NCI-H1930 (cell line): ENCODE results near the gene VEGFA.

Source experiments
- DNase-seq, 2 experiments: peaks; one replicate each; lab custom pipeline; 2025; lab: John Stamatoyannopoulos, UW

VEGFA gene

DNA sequence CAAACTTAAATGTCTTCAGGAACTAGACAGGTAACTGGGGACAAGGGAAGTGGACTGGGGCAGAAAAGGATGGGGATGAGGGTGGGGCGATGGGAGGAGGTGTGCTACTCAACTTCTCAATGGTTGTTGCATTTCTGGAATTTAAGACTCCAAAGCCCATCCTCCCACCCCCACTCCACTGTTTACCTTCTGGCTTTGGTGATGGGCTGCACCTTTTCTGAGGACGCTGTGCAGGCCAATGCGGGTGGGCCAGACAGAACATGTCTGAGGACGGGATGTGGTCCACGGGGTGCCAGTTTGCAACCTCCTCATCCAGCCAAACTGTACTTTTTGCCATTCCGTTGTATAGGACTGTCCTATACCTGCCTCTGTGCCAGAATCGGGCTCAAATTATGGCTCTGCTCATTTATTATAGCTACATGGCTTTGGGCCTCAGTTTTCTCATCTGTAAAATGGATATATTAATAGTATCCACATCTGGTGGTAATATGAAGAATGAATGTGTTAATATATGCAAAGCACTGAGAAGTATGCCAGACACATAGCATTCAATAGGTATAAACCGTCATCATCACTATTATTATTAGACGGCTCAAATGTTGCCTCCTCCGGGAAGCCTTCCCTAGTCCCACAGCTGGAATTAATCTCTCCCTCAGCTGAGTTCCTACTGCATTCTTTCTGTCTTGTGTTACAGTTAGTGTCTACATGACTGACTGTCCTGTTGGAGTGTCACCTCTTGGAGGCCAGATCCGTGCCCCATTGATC, 31.0 kb upstream of the VEGFA start:
- no peak for DNase-seq

DNA sequence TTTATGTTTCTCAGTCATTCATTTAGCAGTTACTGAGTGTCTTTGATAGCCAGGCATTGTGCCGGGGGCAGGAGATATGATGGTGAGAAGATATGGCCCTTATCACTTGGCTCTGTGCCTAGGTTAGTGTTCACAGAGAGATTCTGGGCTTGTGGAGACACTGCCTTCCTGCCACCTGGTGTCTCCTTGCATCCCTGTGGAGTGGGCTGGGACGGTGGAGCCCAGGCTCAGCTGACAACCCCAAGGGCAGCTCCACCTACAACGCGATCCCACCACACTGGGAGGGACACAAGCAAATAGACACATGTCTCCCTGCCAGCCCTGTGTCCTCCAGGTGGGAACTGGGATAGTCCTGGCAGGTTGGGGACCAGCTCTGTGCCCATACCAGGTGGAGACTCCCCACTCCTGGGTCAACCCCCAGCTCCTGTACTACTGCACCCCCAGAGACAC, 30.3 kb upstream of the VEGFA start:
- DNase-seq, result no peak

DNA sequence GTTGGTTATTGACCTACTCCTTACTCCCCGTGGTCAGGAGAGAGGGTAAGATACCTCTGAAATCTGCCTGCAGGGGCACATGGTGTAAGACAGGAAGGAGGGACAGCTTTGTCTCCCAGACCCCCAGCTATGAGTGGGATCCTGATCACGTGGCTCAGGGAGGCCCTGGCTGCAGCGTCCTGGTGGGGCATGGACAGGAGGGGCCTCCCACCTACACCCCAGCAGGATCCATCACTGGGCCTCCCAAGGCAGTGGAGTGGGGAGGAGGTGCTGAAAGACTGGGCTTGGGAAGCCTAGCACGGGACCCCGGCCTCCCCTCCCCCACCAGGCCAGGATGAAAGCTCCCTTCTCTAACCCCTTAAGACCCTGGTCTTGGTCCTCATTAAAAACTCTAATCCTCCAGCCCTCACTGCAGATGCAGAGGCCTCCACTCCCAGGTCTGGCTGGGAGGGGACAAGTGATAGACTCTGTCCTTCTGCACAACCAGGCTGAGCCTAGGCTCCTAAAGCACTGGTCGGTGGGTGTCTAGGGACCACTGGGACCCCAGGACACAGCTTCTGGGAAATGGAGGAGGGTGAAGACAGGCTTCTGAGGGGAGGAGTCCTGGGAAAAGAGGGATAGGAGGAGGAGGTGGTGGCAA, 29.6 kb upstream of the VEGFA start:
- no peak for DNase-seq

DNA sequence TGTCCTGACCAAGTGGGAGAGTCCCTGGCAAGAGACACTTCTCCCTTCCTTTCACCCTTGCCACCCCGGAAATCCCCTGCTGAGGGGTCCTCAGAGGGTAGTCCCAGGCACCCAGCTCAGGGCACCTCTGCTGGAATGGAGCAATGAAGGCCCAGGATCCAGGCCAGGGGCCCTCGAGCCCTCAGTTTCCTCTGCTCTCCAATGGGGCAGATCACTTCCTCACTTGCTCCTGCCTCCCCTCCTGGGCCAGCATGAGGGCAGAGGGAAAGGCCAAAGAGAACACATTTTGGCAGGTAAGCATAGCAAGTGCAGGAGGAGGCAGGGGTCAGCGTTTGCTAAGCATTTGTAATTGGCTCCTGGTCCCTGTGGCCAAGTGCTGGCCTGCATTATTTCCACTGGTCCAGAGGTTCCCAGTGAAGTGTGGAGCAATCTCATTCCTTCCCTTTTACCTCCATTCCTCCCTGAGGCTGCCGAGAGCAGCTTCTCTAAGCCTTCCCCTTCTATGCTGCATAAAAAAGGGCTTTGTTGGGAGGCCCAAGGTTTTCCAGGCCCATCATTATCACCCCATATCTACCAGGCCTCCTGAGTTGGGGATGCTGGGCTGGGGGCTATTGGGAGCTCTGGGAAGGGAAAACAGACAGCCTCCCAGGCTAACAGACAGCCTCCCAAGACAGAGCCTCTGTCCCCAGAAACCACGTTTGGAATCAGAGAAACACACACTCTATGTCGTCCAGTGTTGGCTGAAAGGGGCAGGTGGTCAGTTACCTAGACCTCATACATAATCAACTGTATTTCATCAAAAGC, 28.8 kb upstream of the VEGFA start:
- DNase-seq, result no peak

DNA sequence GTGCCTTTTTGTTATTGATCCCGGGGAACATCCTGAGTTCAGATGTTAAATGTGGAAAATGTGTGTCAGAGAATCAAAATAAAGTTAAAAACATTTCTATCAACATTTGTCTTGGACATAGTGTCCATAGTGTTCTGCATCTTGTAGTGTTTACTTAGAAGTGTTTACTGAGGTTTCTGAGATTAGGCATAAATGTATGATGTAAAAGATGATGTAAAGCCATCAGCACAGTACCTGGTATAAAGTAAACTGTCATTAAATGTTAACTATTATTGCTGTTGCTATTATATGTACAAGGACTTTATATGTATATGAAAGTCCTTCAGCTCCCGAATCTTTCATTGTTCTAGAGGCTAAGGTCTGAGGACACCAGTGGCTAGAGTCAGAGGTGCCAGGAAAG, 28.2 kb upstream of the VEGFA start:
- DNase-seq, result no peak

DNA sequence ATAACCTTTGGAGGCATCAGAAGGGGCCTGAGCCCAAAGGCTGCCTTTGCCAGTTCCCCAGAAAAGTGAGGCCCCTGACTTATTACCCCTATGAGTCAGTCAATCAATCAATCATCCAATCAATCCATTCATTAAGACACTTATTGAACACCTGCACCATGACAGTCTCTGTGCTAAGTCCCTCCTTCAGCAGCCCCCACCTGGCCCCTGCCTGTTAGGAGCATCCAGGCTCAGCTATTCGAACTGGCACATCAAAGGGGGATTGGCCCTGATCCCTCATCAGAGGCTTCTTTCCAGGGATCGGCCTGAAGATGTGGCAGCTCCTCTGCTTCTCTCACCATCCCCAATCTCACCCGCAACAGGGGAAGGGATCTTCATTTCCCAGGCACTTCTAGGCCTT, 27.7 kb upstream of the VEGFA start:
- DNase-seq, result no peak

DNA sequence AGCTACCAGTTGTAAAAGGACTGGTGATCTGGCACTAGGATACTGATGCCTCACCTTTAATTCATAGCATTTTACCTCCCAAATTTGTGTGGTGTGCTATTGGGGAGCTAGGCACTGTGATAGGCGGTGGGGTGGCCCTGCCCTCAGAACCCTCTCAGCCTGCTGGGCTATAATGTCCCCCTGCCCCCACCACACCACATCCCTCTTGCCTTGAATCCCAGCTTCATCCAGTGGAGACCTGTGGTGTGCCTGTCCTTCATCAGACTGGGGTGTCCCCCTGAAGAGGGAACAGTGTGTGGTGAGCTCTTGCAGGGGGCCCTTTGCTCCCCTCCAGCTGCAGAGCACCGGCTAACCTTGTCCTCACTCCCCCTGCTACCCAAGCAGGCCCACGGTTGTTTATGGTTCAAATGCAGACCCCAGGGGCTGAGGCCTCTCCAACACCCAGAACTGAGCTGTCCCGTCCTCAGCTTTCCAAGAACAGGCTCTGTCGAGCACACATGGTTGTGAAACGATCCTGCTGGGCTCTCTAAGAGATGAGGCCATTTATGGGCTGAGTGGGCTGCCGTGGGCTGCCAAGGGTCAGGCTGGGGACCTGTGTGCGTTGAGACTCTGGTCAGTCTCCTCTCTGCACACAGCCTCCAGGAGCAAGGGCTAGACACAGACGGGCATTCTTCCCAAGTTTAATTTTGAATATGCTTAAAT, 26.9 kb upstream of the VEGFA start:
- no peak for DNase-seq

DNA sequence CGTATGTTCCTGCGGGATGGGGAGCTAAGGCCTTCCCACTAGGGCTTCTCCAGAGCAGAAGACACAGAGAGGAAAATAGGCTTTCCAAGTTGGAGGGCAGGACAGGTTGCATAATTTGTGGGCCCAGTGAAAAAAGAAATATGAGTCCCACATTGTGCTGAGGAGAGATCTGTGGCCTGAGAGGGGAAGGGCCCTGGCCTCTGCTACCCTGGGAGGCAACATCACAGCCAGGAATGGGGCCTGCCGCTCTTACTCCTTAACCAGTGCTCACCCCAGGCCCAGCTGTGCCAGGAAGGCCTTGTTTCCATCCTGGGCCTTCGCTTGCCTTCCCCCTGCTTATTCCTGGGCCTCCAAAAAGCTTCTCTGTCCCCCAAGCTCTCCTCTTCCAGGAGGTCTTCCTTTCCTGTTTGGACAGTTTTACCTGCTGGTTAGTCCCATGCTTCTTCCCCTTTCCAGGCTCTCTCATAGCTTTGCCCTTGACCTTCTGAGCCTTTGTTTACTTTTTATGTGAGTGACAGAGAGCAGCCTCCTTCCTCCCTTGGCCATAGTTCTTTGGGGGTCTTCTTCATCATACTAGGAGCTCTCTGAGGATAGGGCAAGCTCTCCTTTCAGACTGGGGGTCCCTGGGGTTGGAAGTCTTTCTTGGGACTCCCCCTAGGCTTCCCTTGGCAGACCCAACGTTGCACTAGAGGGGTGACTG, 26.2 kb upstream of the VEGFA start:
- DNase-seq, result no peak

DNA sequence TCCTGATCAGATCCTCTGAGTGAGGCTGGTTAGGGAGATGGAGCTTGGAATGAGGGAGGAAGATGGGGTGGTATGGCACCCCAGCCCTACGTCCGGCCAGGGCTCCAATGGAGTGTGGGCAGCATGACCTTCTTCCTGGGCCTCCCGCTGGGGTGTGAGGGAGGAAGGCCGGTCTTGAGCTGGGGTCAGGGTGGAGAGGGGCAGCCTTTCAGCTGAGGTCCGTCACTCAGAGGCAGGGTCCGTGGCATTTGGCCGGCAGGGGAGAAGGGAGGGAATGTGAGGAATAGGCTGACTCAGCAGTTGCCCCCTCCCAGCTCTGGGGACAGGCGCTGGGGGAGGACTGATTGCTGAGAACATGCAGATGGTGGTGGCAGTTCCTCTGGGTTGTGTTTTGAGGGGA, 25.5 kb upstream of the VEGFA start:
- no peak for DNase-seq

DNA sequence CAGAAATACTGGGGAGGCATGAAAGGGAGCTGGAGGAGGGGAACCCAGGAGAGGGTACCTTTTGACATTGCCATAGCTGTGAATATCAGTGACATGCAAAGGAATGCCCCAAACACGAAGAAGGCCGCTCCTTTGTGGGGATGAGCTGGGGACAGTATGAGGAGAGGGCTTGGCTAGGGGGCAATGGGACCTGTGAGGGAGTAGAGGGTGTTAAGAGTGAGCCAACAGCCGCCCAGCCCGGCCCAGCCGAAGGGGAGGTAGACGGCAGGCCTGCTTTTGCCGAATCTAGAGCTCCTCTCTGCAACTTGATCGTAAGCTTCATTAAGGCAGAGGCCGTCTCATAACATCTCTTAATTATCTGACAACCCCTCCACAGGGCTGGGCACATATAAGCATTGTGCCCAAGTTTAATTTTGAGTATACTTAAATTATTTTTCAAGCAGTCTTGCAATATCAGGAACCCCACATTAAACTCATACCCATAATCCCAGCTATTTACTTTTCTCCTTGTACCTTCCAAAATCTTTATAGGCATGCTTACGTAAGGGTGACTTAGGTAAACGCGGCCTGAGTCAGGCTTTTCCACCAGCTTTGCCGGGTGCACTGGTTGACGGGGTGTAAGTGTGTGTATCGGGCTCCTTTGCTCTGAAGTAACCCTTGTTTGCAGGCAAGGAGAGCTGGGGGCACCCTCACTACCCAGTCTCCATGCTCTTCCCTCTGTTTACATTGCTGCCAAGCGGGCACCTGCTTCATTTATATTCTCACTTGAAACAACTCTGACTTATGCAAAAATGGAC, 24.9 kb upstream of the VEGFA start:
- DNase-seq, result no peak

DNA sequence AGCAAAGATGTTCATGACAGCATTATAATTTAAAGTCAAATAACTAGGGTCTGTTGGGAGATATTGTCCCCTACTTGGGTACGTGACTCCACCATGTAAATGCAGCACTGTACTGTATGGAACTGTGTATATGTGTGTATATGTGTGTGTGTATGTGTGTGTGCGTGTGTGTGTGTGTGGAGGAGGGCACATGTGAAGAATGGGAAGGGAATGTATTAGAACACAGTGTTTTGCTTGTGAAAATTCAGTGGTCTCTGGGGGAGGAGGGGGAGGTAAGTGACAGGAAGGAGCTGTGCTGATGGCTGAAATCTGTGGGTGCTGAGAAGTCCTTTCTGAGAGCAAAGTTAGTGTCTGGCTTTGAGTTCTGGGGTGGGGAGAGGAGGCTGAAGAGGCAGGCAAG, 23.9 kb upstream of the VEGFA start:
- DNase-seq, result no peak

DNA sequence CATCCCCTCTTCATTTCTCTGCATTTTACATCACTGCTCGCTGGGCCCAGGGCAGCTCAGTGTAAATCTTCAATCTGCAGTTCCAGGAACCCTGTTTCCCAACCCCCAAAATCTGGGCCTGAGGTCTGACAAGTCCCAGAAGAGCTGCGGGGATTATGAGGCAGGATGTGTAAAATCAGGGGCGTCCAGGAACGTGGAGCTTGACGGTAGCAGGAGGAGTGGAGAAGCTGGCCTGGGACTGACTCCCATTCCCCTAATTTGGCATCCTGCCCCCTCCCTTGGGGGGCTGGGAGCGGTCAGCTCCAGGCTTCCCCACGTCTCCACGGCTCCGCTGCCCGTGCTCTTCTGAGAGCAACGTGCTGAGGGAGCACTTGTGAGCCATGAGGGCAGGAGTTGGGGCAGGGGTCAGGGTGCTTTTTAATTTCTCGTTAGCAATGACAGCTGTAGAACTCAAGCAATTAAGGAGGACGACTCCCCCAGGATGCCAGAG, 23.4 kb upstream of the VEGFA start:
- DNase-seq, result no peak

DNA sequence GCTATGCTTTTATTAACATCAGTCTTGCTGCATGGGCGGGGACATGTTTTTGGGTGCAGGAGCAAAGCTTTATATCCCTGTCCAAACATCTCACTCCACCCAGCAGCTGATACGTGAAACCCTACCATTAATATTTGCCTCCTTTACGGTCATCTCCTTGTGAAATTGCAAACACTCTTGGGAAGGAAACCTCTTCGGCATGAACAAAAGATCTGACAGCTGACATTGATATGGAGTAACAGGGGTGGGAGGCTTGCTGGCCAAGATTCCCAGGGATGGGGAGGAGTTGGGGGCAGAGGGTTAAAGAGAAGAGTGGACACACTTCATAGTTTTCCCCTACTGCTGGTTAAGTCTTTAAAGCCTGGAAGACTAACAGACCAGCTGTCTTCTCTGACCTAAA, 22.2 kb upstream of the VEGFA start:
- no peak for DNase-seq

DNA sequence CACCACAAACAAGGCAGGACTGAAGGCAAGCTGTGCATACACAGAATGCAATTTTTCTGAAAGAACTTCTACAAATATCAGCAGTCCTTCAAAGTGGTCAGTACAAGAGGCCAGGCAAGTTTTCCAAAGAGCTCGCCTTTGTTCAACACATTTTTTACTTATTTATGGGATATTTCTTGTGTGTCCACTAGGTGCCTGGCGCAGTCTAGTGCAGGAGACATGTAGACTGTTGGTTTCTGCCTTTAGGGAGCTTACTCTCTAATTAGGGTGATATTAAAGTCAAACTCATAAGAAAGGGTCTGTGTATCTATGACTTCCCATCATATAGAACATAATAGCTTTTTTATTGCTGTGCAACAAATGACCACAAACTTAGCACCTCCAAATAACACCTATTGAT, 21.2 kb upstream of the VEGFA start:
- DNase-seq, result no peak

DNA sequence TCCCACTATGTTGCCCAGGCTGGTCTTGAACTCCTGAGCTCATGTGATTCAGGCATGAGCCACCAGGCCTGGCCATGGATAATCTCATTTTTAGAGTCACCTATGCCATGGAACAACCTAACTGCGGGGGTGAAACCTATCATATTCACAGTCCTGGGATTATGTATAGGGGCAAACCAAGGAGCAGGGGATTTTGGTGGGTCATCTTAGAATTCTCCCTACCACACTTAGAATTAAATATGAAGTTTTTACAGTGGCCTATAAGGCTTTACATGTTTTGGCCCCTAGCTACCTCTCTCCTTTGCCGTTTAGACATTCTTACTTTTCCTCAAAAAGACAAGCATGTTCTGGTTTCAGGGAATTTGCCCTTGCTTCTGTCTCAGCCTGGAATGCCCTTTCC, 20.6 kb upstream of the VEGFA start:
- no peak for DNase-seq

DNA sequence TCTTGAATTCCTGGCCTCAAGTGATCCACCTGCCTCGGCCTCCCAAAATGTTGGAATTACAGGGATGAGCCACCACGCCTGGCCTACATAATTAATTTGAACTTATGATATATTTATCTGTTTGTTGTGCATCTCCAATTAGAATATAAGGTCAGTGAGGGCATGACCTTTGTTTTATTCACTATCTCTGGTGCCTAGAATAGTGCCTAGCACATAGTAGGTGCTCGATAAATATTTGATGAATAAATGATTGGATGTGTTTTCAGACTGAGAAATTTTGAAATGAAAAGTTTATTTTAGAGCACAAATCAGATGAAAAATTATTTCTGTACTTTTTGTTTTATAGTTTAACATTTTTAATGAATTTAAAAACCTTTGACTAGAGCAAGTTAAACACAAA, 19.4 kb upstream of the VEGFA start:
- no peak for DNase-seq

DNA sequence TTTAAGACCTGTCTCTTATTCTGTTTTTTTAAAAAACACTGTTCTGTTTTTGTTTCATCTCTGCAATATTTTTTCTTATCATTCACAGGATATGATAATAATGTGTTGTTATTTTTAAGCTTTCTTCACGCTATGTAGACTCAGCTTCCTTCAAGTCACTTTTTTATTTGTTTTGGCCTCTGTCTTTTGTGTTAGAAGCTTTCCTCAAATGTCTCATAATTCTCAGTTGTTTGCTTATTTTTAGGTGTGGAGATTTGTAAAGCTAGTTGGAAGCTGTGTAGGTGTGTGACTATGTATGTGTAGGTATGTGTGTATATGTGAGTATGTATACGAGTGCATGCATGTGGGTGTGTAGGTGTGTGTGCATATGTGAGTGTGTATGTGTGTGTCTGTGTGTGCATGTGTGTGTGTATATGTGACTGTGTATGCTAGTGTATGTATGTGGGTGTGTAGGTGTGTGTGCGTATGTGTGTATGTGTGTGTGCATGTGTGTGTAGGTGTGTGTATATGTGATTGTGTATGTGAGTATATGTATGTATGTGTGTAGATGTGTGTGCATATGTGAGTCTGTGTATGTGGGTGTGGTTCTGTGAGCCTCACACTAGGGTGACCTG, 16.3 kb upstream of the VEGFA start:
- DNase-seq, result no peak

DNA sequence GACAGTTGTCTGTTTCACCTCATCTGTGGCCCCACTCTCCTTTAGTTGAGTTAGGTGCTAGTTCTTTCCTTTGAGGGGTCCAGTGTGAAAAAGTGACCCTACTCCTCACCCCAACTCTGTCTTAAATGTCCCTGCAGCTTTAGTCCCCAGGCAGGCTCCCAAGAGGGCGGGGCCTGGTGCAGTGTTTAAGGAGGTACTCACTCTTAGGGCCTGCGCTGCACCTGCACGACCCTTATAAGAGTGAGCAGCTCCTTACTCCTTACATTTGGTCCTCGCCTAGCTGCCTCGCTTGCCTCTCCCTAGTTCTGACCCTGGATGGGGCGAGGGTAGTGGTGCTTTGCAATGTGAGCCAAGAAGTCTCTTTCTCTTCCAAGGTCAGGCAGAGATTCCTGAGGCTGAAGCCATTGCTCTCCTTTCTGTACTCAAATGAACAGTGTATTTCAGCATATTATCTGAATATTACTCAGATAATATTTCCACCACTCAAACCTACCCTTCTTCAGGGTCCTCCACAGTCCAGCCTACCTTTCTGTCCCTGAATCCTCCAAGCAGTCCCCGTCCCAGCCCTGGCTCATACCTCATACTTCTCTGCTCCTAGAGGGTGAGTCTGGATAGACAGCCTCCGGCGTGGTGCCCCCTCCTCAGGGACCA, 11.9 kb upstream of the VEGFA start:
- no peak for DNase-seq

DNA sequence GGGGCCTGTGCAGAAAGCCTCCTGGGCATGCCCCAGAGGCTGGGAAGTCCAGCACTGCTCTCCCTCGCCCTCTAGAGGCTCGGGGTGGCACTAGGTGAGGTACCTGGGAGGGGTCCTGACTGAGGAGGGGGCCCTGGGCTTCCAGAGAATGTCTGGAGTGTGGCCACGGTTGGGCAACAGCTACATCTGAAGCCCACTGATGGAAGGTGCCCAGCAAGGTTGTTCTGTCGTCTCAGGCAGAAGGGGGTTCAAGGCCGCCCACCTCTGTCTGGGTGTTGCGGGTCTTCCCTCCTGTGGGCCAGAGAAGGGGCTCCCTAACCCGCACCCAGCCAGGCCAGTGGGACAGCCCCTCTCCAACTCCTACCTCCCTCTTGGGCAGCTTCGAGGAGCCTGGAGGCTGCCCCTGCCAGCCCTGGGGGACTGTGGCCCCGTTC, 11.4 kb upstream of the VEGFA start:
- peak; percentile 29 to 30 for DNase-seq
